ENCODE measurements around the gene CHRD. TPM values are rescaled to one million over a fixed set of nuclear protein-coding genes. Genes with fewer than 3 reads are reported as not detected.

Gene CHRD
- total and polyA plus RNA-seq, 2 donors, result 0.24 to 2.5 TPM

GRCh38 chr3:184377374-184377773 is 2.5 kb upstream of the CHRD start:
- H3K9me3 ChIP-seq (ENCODE audit: control insufficient read depth in 2 of 2, insufficient read depth in 1 of 2, low read length in 1 of 2), result no peaks in the 10 kb centered on the region
- H3K27ac ChIP-seq (ENCODE audit: low read depth in 1 of 2, low read length in 1 of 2), result no peak overlapping the region
- H3K36me3 ChIP-seq (ENCODE audit: control insufficient read depth in 2 of 2, insufficient read depth in 2 of 2, low read length in 1 of 2), result no peaks in the 10 kb centered on the region
- H3K27me3 ChIP-seq (ENCODE audit: control insufficient read depth in 2 of 2, insufficient read depth in 1 of 2, low read length in 1 of 2), result peaks cover 50 to 71% of the 10 kb centered on the region in 2 donors
- 55% methylated on average over 5 of the region's 5 CpGs for WGBS
- no peak for DNase-seq (ENCODE audit: low read depth in 6 of 9, low spot score in 9 of 9)
- no peak overlapping the region for H3K4me3 ChIP-seq (ENCODE audit: low read length in 2 of 2)
- H3K4me1 ChIP-seq (ENCODE audit: control insufficient read depth in 2 of 2, insufficient read depth in 2 of 2, low read length in 2 of 2), result peaks cover 3 to 18% of the 10 kb centered on the region in 2 donors

- WGBS, result 89% methylated on average over 7 of the region's 7 CpGs
- H3K9me3 ChIP-seq (ENCODE audit: control insufficient read depth in 2 of 2, insufficient read depth in 1 of 2, low read length in 1 of 2), result no peaks in the 10 kb centered on the region
- H3K27ac ChIP-seq (ENCODE audit: low read depth in 1 of 2, low read length in 1 of 2), result no peak within 1 kb of the TSS
- H3K4me3 ChIP-seq (ENCODE audit: low read length in 2 of 2), result no peak within 1 kb of the TSS
- H3K36me3 ChIP-seq (ENCODE audit: control insufficient read depth in 2 of 2, insufficient read depth in 2 of 2, low read length in 1 of 2), result no peaks in the 10 kb centered on the region
- peaks cover 3 to 18% of the 10 kb centered on the region in 2 donors for H3K4me1 ChIP-seq (ENCODE audit: control insufficient read depth in 2 of 2, insufficient read depth in 2 of 2, low read length in 2 of 2)
- H3K27me3 ChIP-seq (ENCODE audit: control insufficient read depth in 2 of 2, insufficient read depth in 1 of 2, low read length in 1 of 2), result peaks cover 56 to 73% of the 10 kb centered on the region in 2 donors
- DNase-seq (ENCODE audit: low read depth in 6 of 9, low spot score in 9 of 9), result no peak
Measured at GRCh38 chr3:184377882-184378445, 1.9 kb upstream of the CHRD start, which contains the start of gene THPO. Gene THPO, minus strand, starts transcription at chr3:184378207. Its CDS starts 1,948 bp downstream, at chr3:184376259.

GRCh38 chr3:184378651-184379357 is 1.1 kb upstream of the CHRD start:
- no peaks in the 10 kb centered on the region for H3K9me3 ChIP-seq (ENCODE audit: control insufficient read depth in 2 of 2, insufficient read depth in 1 of 2, low read length in 1 of 2)
- no peak for DNase-seq (ENCODE audit: low read depth in 6 of 9, low spot score in 9 of 9)
- H3K4me1 ChIP-seq (ENCODE audit: control insufficient read depth in 2 of 2, insufficient read depth in 2 of 2, low read length in 2 of 2), result peaks cover 3 to 18% of the 10 kb centered on the region in 2 donors
- WGBS, result 96% methylated on average over 10 of the region's 10 CpGs
- H3K27me3 ChIP-seq (ENCODE audit: control insufficient read depth in 2 of 2, insufficient read depth in 1 of 2, low read length in 1 of 2), result peaks cover 60 to 72% of the 10 kb centered on the region in 2 donors
- no peaks in the 10 kb centered on the region for H3K36me3 ChIP-seq (ENCODE audit: control insufficient read depth in 2 of 2, insufficient read depth in 2 of 2, low read length in 1 of 2)
- no peak overlapping the region for H3K4me3 ChIP-seq (ENCODE audit: low read length in 2 of 2)
- H3K27ac ChIP-seq (ENCODE audit: low read depth in 1 of 2, low read length in 1 of 2), result no peak overlapping the region

GRCh38 chr3:184380185-184380626 is 352 bp downstream of the CHRD start:
- 2% methylated on average over 58 of the region's 62 CpGs for WGBS
- H3K9me3 ChIP-seq (ENCODE audit: control insufficient read depth in 2 of 2, insufficient read depth in 1 of 2, low read length in 1 of 2), result no peaks in the 10 kb centered on the region
- H3K4me1 ChIP-seq (ENCODE audit: control insufficient read depth in 2 of 2, insufficient read depth in 2 of 2, low read length in 2 of 2), result peaks cover 3 to 18% of the 10 kb centered on the region in 2 donors
- H3K4me3 ChIP-seq (ENCODE audit: low read length in 2 of 2), result peak overlapping the region in 1 of 2 donors; percentile 49
- no peaks in the 10 kb centered on the region for H3K36me3 ChIP-seq (ENCODE audit: control insufficient read depth in 2 of 2, insufficient read depth in 2 of 2, low read length in 1 of 2)
- H3K27ac ChIP-seq (ENCODE audit: low read depth in 1 of 2, low read length in 1 of 2), result no peak overlapping the region
- peaks cover 60 to 86% of the 10 kb centered on the region in 2 donors for H3K27me3 ChIP-seq (ENCODE audit: control insufficient read depth in 2 of 2, insufficient read depth in 1 of 2, low read length in 1 of 2)
- no peak for DNase-seq (ENCODE audit: low read depth in 6 of 9, low spot score in 9 of 9)

GRCh38 chr3:184380627-184381260 is 890 bp downstream of the CHRD start:
- peaks cover 59 to 87% of the 10 kb centered on the region in 2 donors for H3K27me3 ChIP-seq (ENCODE audit: control insufficient read depth in 2 of 2, insufficient read depth in 1 of 2, low read length in 1 of 2)
- H3K9me3 ChIP-seq (ENCODE audit: control insufficient read depth in 2 of 2, insufficient read depth in 1 of 2, low read length in 1 of 2), result no peaks in the 10 kb centered on the region
- H3K4me1 ChIP-seq (ENCODE audit: control insufficient read depth in 2 of 2, insufficient read depth in 2 of 2, low read length in 2 of 2), result peaks cover 3 to 18% of the 10 kb centered on the region in 2 donors
- 4% methylated on average over 42 of the region's 42 CpGs for WGBS
- H3K4me3 ChIP-seq (ENCODE audit: low read length in 2 of 2), result peak overlapping the region in 1 of 2 donors; percentile 49
- H3K27ac ChIP-seq (ENCODE audit: low read depth in 1 of 2, low read length in 1 of 2), result no peak overlapping the region
- no peak for DNase-seq (ENCODE audit: low read depth in 6 of 9, low spot score in 9 of 9)
- H3K36me3 ChIP-seq (ENCODE audit: control insufficient read depth in 2 of 2, insufficient read depth in 2 of 2, low read length in 1 of 2), result no peaks in the 10 kb centered on the region

- Histone ChIP-seq H3K27ac (ENCODE audit: low read depth in 1 of 2, low read length in 1 of 2) (no peak overlapping the region), H3K36me3 (ENCODE audit: control insufficient read depth in 2 of 2, insufficient read depth in 2 of 2, low read length in 1 of 2) (no peaks in the 10 kb centered on the region), H3K4me3 (ENCODE audit: low read length in 2 of 2) (no peak overlapping the region), H3K27me3 (ENCODE audit: control insufficient read depth in 2 of 2, insufficient read depth in 1 of 2, low read length in 1 of 2) (peaks cover 58 to 88% of the 10 kb centered on the region in 2 donors), H3K4me1 (ENCODE audit: control insufficient read depth in 2 of 2, insufficient read depth in 2 of 2, low read length in 2 of 2) (peaks cover 3 to 18% of the 10 kb centered on the region in 2 donors), H3K9me3 (ENCODE audit: control insufficient read depth in 2 of 2, insufficient read depth in 1 of 2, low read length in 1 of 2) (no peaks in the 10 kb centered on the region)
- WGBS, result 8% methylated on average over 55 of the region's 55 CpGs
- DNase-seq (ENCODE audit: low read depth in 6 of 9, low spot score in 9 of 9), result no peak
Measured at GRCh38 chr3:184381261-184382224, 1.7 kb downstream of the CHRD start.

- Histone ChIP-seq H3K9me3 (ENCODE audit: control insufficient read depth in 2 of 2, insufficient read depth in 1 of 2, low read length in 1 of 2) (no peaks in the 10 kb centered on the region), H3K36me3 (ENCODE audit: control insufficient read depth in 2 of 2, insufficient read depth in 2 of 2, low read length in 1 of 2) (no peaks in the 10 kb centered on the region), H3K27me3 (ENCODE audit: control insufficient read depth in 2 of 2, insufficient read depth in 1 of 2, low read length in 1 of 2) (peaks cover 52 to 89% of the 10 kb centered on the region in 2 donors), H3K4me3 (ENCODE audit: low read length in 2 of 2) (no peak overlapping the region), H3K27ac (ENCODE audit: low read depth in 1 of 2, low read length in 1 of 2) (no peak overlapping the region), H3K4me1 (ENCODE audit: control insufficient read depth in 2 of 2, insufficient read depth in 2 of 2, low read length in 2 of 2) (peaks cover 3 to 15% of the 10 kb centered on the region in 2 donors)
- DNase-seq (ENCODE audit: low read depth in 6 of 9, low spot score in 9 of 9), result no peak
- 89% methylated on average over 16 of the region's 16 CpGs for WGBS
Measured at GRCh38 chr3:184382326-184383032, 2.6 kb downstream of the CHRD start.

GRCh38 chr3:184383033-184383740 is 3.3 kb downstream of the CHRD start:
- no peak overlapping the region for H3K27ac ChIP-seq (ENCODE audit: low read depth in 1 of 2, low read length in 1 of 2)
- DNase-seq (ENCODE audit: low read depth in 6 of 9, low spot score in 9 of 9), result no peak
- peaks cover 3 to 8% of the 10 kb centered on the region in 2 donors for H3K4me1 ChIP-seq (ENCODE audit: control insufficient read depth in 2 of 2, insufficient read depth in 2 of 2, low read length in 2 of 2)
- peaks cover 46 to 88% of the 10 kb centered on the region in 2 donors for H3K27me3 ChIP-seq (ENCODE audit: control insufficient read depth in 2 of 2, insufficient read depth in 1 of 2, low read length in 1 of 2)
- 95% methylated on average over 15 of the region's 15 CpGs for WGBS
- no peaks in the 10 kb centered on the region for H3K9me3 ChIP-seq (ENCODE audit: control insufficient read depth in 2 of 2, insufficient read depth in 1 of 2, low read length in 1 of 2)
- H3K36me3 ChIP-seq (ENCODE audit: control insufficient read depth in 2 of 2, insufficient read depth in 2 of 2, low read length in 1 of 2), result no peaks in the 10 kb centered on the region
- H3K4me3 ChIP-seq (ENCODE audit: low read length in 2 of 2), result no peak overlapping the region
